HG02840 (cell line): Measurements from ENCODE around the gene ECSIT.

Source experiments
- ATAC-seq: cut with Tn5 transposase; IDR thresholded peaks from one replicate; pipeline ENCODE4 v1.9.1; 2021; ENCODE audit warnings: mild to moderate bottlenecking, moderate library complexity, moderate number of reproducible peaks; ENCODE audit not compliant: unreplicated experiment, low FRiP score

ECSIT gene

GRCh38 chr19:11505504-11506100, 23.3 kb downstream of the ECSIT start, which contains the start of gene ZNF653:
Gene ZNF653, minus strand, starts transcription at chr19:11505839. Its CDS starts 53 bp downstream, at chr19:11505786.
- ATAC-seq, result peak; percentile 54

- peak; percentile 81 for ATAC-seq
Measured at GRCh38 chr19:11505032-11505503, 23.9 kb downstream of the ECSIT start.

- no peak for ATAC-seq
Measured at GRCh38 chr19:11504502-11505031, 24.4 kb downstream of the ECSIT start.

GRCh38 chr19:11499890-11500420, 29.0 kb downstream of the ECSIT start:
- ATAC-seq, result no peak

GRCh38 chr19:11499220-11499726, 29.7 kb downstream of the ECSIT start:
- ATAC-seq, result no peak

- no peak for ATAC-seq
Measured at GRCh38 chr19:11496391-11497163, 32.4 kb downstream of the ECSIT start.

- ATAC-seq, result no peak
Measured at GRCh38 chr19:11495885-11496284, 33.0 kb downstream of the ECSIT start.

GRCh38 chr19:11495481-11495880, 33.5 kb downstream of the ECSIT start:
- no peak for ATAC-seq

- no peak for ATAC-seq
Measured at GRCh38 chr19:11494634-11495285, 34.2 kb downstream of the ECSIT start.

- ATAC-seq, result no peak
Measured at GRCh38 chr19:11489378-11489777, 39.6 kb downstream of the ECSIT start.

GRCh38 chr19:11486661-11487503, 42.1 kb downstream of the ECSIT start:
- no peak for ATAC-seq

- no peak for ATAC-seq
Measured at GRCh38 chr19:11485245-11485837, 43.6 kb downstream of the ECSIT start.

GRCh38 chr19:11483366-11484111, 45.4 kb downstream of the ECSIT start:
- ATAC-seq, result no peak

- ATAC-seq, result no peak
Measured at GRCh38 chr19:11482384-11483050, 46.4 kb downstream of the ECSIT start.

GRCh38 chr19:11481534-11482383, 47.2 kb downstream of the ECSIT start:
- no peak for ATAC-seq

- no peak for ATAC-seq
Measured at GRCh38 chr19:11480715-11481533, 48.0 kb downstream of the ECSIT start, which contains the start of gene ELAVL3. Gene ELAVL3, minus strand, starts transcription at chr19:11481046. Its CDS starts 438 bp downstream, at chr19:11480608.
